ENCODE data around the gene PDRG1. TPM values are rescaled to one million over a fixed set of nuclear protein-coding genes. Genes with fewer than 3 reads are reported as not detected.
"Not testable (repeated sequence)": the region's sequence is repeated elsewhere in the genome, so short reads cannot be mapped to it uniquely, and the experiment has no call there.

The PDRG1 gene
- total RNA-seq, 1 donor from 2014 or later, result 15.5 TPM

DNA sequence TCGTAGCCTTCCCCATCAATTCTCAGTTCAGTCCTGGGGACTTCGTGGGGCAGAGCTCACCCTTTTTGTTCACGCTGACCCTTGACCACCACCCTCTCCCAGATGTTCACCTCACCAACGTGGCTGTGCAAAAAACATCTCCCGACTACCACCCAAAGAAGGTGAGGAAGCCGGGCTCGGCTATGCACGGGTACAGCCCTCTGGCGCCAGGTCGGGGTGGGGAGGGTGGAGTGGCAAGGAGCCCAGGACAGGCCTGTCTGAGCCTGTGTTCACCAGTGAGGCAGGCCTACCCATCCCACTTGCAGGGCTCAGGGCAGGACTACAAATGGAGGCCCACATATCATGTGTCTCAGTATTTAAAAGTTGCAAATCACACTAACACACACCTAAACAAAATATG lies 18.1 kb downstream of the PDRG1 start:
- H3K36me3 Mint-ChIP-seq (ENCODE audit: low read depth), result no peaks in the 10 kb centered on the region
- intact Hi-C loops (cut with micrococcal nuclease), result no loop called here
- peaks cover 8% of the 10 kb centered on the region for H3K27me3 Mint-ChIP-seq (ENCODE audit: low read depth)
- no peaks in the 10 kb centered on the region for H3K4me1 Mint-ChIP-seq (ENCODE audit: low read depth)
- H3K27ac Mint-ChIP-seq, result no peak overlapping the region
- DNase-seq (ENCODE audit: low spot score), result no peak
- H3K4me3 Mint-ChIP-seq (ENCODE audit: low read depth), result no peak overlapping the region
- no peaks in the 10 kb centered on the region for H3K9me3 Mint-ChIP-seq

DNA sequence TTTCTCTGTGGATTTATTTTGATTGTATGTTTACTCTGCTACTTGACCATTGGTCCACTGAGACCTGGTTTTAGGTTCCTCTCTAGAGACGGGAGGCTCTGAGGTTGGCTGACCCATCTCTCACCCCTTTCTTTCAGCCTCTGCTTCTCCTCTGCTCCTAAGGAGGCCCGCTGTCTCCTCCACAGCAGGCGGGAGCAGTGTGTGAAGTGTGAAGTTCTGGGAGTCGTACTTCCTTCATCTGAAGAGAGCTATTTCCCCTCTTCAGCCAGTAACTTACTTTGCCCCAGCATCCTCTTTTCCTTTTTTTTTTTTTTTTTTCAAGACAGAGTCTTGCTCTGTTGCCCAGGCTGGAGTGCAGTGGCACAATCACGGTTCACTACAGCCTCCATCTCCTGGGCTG lies 21.1 kb downstream of the PDRG1 start:
- no peak overlapping the region for H3K4me3 Mint-ChIP-seq (ENCODE audit: low read depth)
- H3K27ac Mint-ChIP-seq, result no peak overlapping the region
- no peak for DNase-seq (ENCODE audit: low spot score)

DNA sequence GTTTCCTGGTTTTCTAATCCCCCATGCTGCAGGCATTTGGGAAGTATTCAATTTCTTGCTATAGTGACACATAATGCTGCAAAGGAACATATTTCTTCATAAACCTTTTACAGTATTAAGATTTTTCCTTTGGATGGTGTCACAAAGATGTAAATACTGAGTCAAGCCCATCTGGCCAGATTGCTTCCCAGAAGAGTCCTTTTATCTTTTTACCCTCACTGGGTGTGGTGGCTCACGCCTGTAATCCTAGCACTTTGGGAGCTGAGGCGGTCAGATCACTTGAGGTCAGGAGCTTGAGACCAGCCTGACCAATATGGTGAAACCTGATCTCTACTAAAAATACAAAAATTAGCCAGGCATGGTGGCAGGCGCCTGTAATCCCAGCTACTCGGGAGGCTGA lies 22.2 kb downstream of the PDRG1 start:
- H3K36me3 Mint-ChIP-seq (ENCODE audit: low read depth); H3K4me3 Mint-ChIP-seq (ENCODE audit: low read depth); H3K4me1 Mint-ChIP-seq (ENCODE audit: low read depth); DNase-seq (ENCODE audit: low spot score); intact Hi-C loops (cut with micrococcal nuclease); H3K27ac Mint-ChIP-seq; H3K9me3 Mint-ChIP-seq: not testable (repeated sequence)
- H3K27me3 Mint-ChIP-seq (ENCODE audit: low read depth), result peaks cover 11% of the 10 kb centered on the region

More for the DNA sequence above, 21.1 kb downstream of the PDRG1 start:
- H3K4me1 Mint-ChIP-seq (ENCODE audit: low read depth), result no peaks in the 10 kb centered on the region
- intact Hi-C loops (cut with micrococcal nuclease), result no loop called here
- no peaks in the 10 kb centered on the region for H3K9me3 Mint-ChIP-seq
- H3K36me3 Mint-ChIP-seq (ENCODE audit: low read depth), result no peaks in the 10 kb centered on the region
- peaks cover 11% of the 10 kb centered on the region for H3K27me3 Mint-ChIP-seq (ENCODE audit: low read depth)

DNA sequence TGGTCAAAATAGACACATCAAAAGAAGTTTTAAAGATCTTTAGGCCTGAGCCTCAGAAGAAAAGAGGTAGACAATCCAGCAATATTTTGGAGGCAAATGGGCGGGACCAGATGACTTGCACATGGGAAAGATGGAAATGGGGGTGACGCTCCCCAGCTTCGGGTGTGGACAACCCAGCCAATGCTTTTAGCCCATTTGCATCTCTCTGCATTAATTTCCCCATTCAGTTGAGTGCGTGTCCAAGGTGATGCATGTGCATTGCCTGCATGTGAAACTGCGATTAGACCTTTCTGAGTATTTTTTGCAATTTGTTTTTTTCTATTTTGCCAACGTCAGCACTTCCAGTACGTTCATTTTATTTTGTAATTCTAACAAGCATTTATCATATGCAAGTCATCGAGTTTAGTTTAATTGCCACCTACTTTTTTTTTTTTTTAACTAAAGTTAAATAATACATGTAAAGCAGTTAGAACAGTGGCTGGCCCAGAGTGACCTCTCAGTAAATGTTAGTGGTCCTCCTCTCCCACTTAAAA lies 24.2 kb downstream of the PDRG1 start:
- Mint-ChIP-seq H3K27me3 (ENCODE audit: low read depth) (peaks cover 11% of the 10 kb centered on the region), H3K4me3 (ENCODE audit: low read depth) (no peak overlapping the region), H3K27ac (no peak overlapping the region), H3K9me3 (no peaks in the 10 kb centered on the region), H3K36me3 (ENCODE audit: low read depth) (no peaks in the 10 kb centered on the region), H3K4me1 (ENCODE audit: low read depth) (no peaks in the 10 kb centered on the region)
- no peak for DNase-seq (ENCODE audit: low spot score)
- intact Hi-C loops (cut with micrococcal nuclease), result no loop called here

DNA sequence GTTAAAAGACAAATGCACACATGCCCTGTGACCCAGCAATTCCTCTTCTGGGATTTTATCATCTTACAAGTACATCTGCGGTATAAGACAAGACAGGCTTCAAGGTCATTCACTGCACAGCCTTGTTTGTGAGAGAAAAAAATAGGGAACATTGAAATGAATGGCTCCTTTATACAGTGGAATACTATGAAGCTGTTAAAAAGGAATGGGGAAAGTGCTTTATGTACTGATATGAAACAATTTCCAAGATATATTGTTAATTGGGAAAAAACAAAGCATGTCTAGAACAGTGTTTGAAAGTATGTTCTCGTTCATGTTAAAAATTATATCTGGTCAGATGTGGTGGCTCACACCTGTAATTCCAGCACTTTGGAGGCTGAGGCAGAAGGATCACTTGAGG lies 25.4 kb downstream of the PDRG1 start:
- no peak overlapping the region for H3K4me3 Mint-ChIP-seq (ENCODE audit: low read depth)
- no peaks in the 10 kb centered on the region for H3K36me3 Mint-ChIP-seq (ENCODE audit: low read depth)
- H3K27me3 Mint-ChIP-seq (ENCODE audit: low read depth), result peaks cover 11% of the 10 kb centered on the region
- no peak for DNase-seq (ENCODE audit: low spot score)
- H3K9me3 Mint-ChIP-seq, result no peaks in the 10 kb centered on the region
- H3K27ac Mint-ChIP-seq, result no peak overlapping the region
- intact Hi-C loops (cut with micrococcal nuclease), result no loop called here
- H3K4me1 Mint-ChIP-seq (ENCODE audit: low read depth), result no peaks in the 10 kb centered on the region

DNA sequence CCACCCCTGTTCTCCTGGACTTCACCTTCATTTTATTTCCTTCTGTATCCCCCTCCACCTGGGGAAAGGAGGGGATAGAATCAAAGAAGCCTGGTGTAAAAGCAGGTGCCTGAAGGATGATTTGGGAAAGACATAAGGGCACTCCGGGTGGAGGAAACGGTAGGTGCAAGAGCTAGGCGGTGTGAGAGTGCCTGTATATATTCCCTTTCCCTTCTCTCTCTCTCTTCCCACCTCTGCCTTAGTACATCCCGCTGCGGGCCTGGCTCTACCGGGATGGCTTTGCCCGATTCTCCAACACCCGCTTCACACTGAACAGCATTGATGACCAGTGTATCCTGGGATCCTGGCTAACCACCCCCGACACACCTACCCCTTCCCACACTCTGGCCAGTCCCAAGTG lies 26.2 kb downstream of the PDRG1 start:
- DNase-seq (ENCODE audit: low spot score), result no peak
- Mint-ChIP-seq H3K4me3 (ENCODE audit: low read depth) (no peak overlapping the region), H3K4me1 (ENCODE audit: low read depth) (no peaks in the 10 kb centered on the region), H3K27me3 (ENCODE audit: low read depth) (peaks cover 9% of the 10 kb centered on the region), H3K9me3 (no peaks in the 10 kb centered on the region), H3K27ac (no peak overlapping the region), H3K36me3 (ENCODE audit: low read depth) (no peaks in the 10 kb centered on the region)
- intact Hi-C loops (cut with micrococcal nuclease), result no loop called here

DNA sequence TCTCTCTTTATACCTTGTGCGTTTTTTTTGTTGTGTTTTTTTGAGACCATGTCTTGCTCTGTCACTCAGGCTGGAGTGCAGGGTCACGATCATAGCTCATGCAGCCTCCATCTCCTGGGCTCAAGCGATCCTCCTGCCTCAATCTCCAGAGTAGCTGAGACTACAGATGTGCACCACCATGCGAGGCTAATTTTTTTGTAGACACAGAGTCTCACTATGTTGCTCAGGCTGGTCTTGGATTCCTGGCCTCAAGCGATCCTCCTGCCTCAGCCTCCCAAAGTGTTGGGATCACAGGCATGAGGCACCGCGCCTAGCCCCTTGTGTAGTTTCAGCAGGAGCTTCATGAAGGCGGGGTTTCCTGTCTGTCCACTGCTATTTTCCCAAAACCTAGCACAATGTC lies 27.3 kb downstream of the PDRG1 start:
- no peaks in the 10 kb centered on the region for H3K9me3 Mint-ChIP-seq
- H3K4me3 Mint-ChIP-seq (ENCODE audit: low read depth), result no peak overlapping the region
- H3K27ac Mint-ChIP-seq, result no peak overlapping the region
- peaks cover 5% of the 10 kb centered on the region for H3K27me3 Mint-ChIP-seq (ENCODE audit: low read depth)
- DNase-seq (ENCODE audit: low spot score), result no peak
- intact Hi-C loops (cut with micrococcal nuclease), result no loop called here
- H3K36me3 Mint-ChIP-seq (ENCODE audit: low read depth), result no peaks in the 10 kb centered on the region
- H3K4me1 Mint-ChIP-seq (ENCODE audit: low read depth), result no peaks in the 10 kb centered on the region

DNA sequence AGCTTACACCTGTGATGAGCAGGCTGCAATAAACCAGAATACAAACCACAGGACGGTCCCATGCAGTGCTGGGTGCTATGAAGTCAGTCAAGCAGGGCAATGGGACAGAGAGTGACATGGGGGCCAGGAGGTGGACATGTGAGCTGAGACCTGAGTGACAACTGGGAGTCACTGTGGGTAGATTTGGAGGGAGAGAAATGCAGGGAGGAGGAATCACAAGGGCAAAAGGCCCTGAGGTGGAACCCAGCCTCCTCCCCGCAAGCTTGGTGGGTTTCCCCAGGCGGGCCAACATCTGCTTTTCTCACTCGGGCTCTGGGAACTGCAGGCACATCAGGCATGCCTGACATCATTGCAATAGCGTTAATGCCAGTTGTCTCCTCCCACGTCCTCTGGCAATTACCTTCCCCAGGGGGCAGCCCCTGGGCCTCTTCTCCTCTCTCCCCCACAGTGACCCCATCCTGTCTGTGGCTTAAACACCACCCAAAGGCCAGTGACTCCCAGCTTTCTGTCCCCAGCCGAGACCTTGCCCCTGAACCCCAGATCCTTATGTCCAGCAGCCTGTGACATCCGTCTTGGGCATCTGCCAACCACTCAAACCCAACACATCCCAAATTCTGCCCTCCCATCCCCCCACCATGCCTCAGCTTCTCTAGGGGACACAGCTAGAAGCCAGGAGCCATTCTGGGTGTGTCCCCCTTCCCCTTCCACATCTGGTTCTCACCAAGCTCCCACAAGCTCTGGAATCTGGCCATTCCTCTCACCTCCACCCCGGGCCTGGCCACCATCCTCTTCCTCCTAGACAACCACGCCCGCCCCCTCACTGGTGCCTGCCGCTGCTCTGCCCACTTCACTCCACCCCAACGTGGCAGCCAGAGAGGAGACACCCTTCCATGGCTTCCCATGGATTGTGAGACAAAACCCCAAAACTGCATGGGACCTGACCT lies 28.2 kb downstream of the PDRG1 start:
- peaks cover 8% of the 10 kb centered on the region for H3K27me3 Mint-ChIP-seq (ENCODE audit: low read depth)
- intact Hi-C loops (cut with micrococcal nuclease), result no loop called here
- H3K4me1 Mint-ChIP-seq (ENCODE audit: low read depth), result no peaks in the 10 kb centered on the region
- no peaks in the 10 kb centered on the region for H3K36me3 Mint-ChIP-seq (ENCODE audit: low read depth)
- H3K27ac Mint-ChIP-seq, result no peak overlapping the region
- no peaks in the 10 kb centered on the region for H3K9me3 Mint-ChIP-seq
- no peak overlapping the region for H3K4me3 Mint-ChIP-seq (ENCODE audit: low read depth)
- DNase-seq (ENCODE audit: low spot score), result no peak

DNA sequence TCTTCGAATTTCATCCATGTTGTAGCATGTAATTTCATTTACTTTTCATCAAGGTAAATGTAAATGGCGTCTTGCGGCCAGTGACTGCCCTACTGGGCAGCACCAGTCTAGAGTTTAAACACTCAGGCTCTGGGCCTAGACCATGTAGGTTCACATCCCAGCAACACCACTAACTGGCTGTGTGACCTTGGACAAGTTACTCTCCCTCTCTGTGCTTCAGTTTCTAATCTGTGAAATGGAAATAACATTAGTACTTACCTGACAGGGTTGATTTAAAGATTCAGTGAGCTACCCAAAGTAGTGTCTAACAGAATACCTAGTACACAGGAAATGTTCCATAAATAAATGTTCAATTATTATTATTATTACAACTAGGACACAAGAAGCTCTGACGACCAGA lies 29.3 kb downstream of the PDRG1 start:
- Mint-ChIP-seq H3K4me3 (ENCODE audit: low read depth) (no peak overlapping the region), H3K36me3 (ENCODE audit: low read depth) (no peaks in the 10 kb centered on the region), H3K27me3 (ENCODE audit: low read depth) (peaks cover 13% of the 10 kb centered on the region), H3K4me1 (ENCODE audit: low read depth) (no peaks in the 10 kb centered on the region), H3K9me3 (no peaks in the 10 kb centered on the region), H3K27ac (no peak overlapping the region)
- no peak for DNase-seq (ENCODE audit: low spot score)
- intact Hi-C loops (cut with micrococcal nuclease), result no loop called here

DNA sequence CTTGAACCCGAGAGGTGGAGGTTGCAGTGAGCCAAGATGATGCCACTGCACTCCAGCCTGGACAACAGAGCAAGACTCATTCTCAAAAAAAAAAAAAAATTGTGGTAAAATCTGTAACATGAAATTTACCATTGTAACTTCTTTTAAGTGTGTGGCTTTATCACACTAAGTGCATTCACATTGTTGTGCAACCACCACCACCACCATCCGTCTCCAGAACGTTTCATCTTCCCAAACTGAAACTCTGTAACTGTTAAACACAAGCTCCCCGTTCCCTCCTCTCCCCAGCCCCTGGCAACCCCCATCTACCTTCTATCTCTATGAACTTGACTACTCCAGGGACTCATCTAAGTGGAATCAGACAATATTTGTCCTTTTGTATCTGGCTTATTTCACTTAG lies 29.7 kb downstream of the PDRG1 start:
- no peak overlapping the region for H3K27ac Mint-ChIP-seq
- H3K4me1 Mint-ChIP-seq (ENCODE audit: low read depth), result no peaks in the 10 kb centered on the region
- no peaks in the 10 kb centered on the region for H3K9me3 Mint-ChIP-seq
- intact Hi-C loops (cut with micrococcal nuclease), result no loop called here
- no peak for DNase-seq (ENCODE audit: low spot score)
- H3K4me3 Mint-ChIP-seq (ENCODE audit: low read depth), result no peak overlapping the region
- H3K27me3 Mint-ChIP-seq (ENCODE audit: low read depth), result peaks cover 13% of the 10 kb centered on the region
- H3K36me3 Mint-ChIP-seq (ENCODE audit: low read depth), result no peaks in the 10 kb centered on the region

DNA sequence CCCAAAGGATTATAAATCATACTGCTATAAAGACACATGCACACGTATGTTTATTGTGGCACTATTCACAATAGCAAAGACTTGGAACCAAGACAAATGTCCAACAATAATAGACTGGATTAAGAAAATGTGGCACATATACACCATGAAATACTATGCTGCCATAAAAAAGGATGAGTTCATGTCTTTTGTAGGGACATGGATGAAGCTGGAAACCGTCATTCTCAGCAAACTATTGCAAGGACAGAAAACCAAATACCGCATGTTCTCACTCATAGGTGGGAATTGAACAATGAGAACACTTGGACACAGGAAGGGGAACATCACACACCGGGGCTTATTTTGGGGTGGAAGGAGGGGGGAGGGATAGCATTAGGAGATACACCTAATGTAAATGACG lies 30.4 kb downstream of the PDRG1 start:
- H3K27ac Mint-ChIP-seq; H3K4me1 Mint-ChIP-seq (ENCODE audit: low read depth); DNase-seq (ENCODE audit: low spot score); H3K4me3 Mint-ChIP-seq (ENCODE audit: low read depth); intact Hi-C loops (cut with micrococcal nuclease); H3K36me3 Mint-ChIP-seq (ENCODE audit: low read depth); H3K9me3 Mint-ChIP-seq: not testable (repeated sequence)
- H3K27me3 Mint-ChIP-seq (ENCODE audit: low read depth), result peaks cover 13% of the 10 kb centered on the region

DNA sequence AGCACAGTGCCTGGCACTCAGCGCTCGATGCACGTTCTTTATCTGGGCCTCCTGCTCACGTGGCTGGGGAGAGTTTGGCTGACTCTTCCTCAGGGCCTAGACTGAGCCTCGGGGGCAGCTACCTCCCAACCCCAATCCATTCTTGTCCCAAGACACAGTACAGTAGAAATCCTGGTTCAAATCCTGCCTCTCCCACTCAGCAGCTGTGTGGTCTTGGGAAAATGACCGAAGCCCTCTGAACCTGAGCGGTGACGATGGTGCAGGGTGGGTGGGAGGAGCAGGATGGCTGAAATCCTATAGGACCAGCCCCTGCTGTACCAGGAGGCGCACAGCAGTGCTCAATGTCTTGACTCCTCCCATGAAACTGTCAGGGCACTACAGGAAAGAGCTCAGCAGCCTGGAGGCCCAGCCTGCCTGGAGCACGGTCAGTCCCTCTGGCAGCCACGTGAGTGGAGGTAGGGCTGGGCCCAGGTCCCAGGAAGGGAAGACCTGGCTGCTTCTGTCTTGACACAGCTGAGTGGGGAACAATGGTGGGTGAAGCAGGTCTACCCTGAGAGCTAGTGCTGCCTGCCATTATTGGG lies 31.5 kb downstream of the PDRG1 start:
- H3K27me3 Mint-ChIP-seq (ENCODE audit: low read depth), result peaks cover 13% of the 10 kb centered on the region
- intact Hi-C loops (cut with micrococcal nuclease), result no loop called here
- H3K9me3 Mint-ChIP-seq, result no peaks in the 10 kb centered on the region
- no peaks in the 10 kb centered on the region for H3K4me1 Mint-ChIP-seq (ENCODE audit: low read depth)
- H3K36me3 Mint-ChIP-seq (ENCODE audit: low read depth), result no peaks in the 10 kb centered on the region
- H3K27ac Mint-ChIP-seq, result no peak overlapping the region
- H3K4me3 Mint-ChIP-seq (ENCODE audit: low read depth), result no peak overlapping the region
- no peak for DNase-seq (ENCODE audit: low spot score)

DNA sequence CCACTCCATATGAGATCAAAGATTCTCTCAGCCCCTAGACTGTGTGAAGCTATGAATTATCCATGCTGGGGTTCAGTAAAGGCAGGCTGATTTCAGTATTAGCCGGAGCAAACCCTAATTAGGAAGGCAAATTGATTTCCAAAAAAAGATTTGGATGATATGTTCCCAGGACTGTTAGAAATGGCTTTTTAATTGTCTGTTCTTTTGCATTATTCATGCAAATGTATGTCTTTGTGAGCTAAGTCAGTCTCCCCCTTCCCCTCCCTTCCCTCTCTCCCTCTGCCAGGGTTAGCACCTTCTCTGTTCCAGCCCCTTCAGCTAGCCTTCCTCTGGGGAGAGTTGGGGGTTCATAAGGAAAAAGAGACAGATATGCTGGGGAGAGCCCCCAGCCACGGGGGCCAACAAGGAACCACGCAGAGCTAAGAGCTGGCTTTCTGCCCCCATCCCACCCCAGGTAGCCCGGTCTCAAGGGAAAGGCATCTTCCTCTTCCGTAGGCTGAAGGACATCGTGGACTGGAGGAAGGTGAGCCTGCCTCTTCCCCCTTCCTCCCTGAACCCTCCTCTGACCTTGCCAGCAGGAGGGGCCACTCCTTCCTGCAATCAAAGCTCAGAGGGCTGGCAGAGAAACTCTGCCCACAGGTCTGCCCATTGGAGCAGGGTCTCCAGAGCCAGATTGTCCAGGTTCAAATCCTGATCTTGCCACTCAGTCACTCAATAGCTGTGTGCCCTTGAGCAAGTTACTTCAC lies 32.3 kb downstream of the PDRG1 start:
- Mint-ChIP-seq H3K4me1 (ENCODE audit: low read depth) (no peaks in the 10 kb centered on the region), H3K36me3 (ENCODE audit: low read depth) (no peaks in the 10 kb centered on the region), H3K4me3 (ENCODE audit: low read depth) (no peak overlapping the region), H3K9me3 (no peaks in the 10 kb centered on the region), H3K27ac (no peak overlapping the region), H3K27me3 (ENCODE audit: low read depth) (peaks cover 13% of the 10 kb centered on the region)
- intact Hi-C loops (cut with micrococcal nuclease), result no loop called here
- DNase-seq (ENCODE audit: low spot score), result no peak
